Activated T-helper 9 cell treated with anti-CD3 and anti-CD28 coated beads, Interleukin-2, amount 50 U/mL, for 16 hours (primary cell): ENCODE measurements around the gene ALDH5A1.
A peak's percentile ranks its signal among the peaks of the same experiment; 100 is the strongest.

ENCODE experiments used
- DNase-seq: peaks from one replicate; pipeline ENCODE4 v3.0.0-alpha.2; 2020; ENCODE audit warnings: low read depth

Gene ALDH5A1

GRCh38 chr6:24494821-24495795 is at the start of gene ALDH5A1:
ALDH5A1 (plus strand) TSS chr6:24494969; CDS start chr6:24494997, 28 bp downstream.
- DNase-seq, result peak; percentile 69

DNA sequence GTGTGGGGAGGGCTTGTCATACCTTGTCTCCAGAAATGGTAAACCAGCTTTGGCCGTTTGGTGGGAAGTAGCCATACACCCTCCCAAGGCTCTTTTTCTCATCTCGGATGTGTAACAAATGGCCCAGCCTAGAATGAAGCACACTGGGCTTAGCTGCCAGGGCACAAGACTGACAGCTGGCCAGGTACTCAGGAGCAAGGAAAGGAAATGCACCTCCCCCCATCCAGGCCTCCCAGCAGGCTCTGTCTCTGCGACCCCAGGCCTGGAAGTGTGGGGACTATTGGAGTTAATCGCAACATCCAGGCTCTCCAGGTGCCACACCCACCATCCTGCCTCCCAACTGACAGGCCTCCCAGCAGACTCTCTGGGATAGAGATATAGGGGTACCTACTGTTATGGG is 49.1 kb upstream of the ALDH5A1 start:
- no peak for DNase-seq

- DNase-seq, result no peak
These were observed 48.1 kb upstream of the ALDH5A1 start for GRCh38 chr6:24446670-24447069.

GRCh38 chr6:24448396-24448795 is 46.4 kb upstream of the ALDH5A1 start:
- DNase-seq, result no peak

GRCh38 chr6:24448828-24449525 is 45.8 kb upstream of the ALDH5A1 start:
- no peak for DNase-seq

DNA sequence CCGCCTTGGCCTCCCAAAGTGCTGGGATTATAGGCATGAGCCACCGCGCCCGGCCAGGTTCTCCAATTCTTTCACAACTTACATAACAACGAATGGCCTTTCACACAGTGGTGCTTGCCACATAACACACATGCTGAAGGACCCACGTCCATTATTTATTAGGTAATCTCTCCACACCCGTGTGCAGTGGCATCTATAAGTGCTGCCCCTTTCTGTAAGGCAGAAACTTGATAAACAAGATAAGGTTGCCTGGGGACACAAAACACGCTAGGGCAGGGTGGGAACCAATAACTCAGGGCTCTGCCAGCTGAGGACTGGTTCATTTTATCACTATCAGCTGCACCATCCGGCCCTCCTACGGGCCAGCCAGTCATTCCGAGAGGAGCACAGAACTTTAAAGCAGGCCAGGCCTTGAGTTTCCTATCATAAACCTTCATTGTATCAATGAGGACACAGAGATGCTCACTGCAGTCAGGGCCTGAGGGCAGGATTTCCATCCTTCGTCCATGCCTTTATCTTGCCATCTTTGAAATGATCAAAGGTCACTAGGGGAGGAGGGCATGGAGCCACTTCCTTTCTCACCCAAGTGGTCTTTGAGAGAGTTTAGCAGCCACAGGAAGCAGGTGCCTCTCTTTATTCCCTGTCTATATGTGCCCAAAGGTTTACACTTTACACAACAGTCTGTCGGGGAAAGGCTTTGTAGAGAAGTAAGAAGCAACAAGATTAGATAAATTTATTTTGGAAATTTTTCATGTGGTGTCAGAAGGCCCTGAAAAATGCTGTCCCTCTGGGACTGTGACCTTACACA is 43.0 kb upstream of the ALDH5A1 start:
- no peak for DNase-seq

DNA sequence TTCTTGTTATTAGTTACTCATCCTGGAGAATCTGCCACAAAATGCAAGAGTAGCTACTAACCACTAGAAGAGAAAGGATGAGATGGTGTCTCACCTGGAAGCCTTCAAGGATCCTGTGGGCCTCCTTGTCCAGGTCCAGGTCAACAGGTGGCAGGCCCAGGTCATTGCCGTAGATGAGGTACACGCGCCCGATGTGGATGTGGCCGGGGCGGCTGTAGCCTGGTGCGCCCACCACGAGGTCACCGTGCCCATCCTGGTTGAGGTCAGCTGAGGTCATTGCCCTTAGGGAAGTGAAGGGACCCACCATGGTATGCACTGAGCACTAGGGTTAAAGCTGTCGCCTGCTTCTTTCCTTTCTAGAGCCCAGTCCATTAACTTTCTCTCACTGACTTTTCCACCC is 40.8 kb upstream of the ALDH5A1 start:
- no peak for DNase-seq

DNA sequence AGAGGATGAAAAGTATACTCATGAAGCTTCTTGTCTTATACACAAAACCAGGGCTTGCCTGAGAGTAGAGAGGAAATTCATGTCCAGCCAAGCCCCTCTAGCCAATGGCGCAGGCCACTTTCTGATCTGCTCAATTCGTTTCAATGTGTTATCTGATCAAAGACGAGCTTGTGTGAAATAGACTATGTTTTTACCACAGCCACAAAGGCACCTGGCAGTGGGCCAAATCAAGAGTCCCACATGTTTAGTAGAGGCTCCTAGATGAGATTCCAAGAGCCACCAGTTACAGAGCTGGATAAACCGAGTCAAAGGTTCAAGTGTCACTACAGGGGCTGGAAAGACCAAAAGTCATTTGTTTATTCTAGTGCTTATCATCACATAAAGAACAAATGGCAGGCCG is 40.3 kb upstream of the ALDH5A1 start:
- DNase-seq, result no peak

- DNase-seq, result no peak
These were observed 39.7 kb upstream of the ALDH5A1 start for GRCh38 chr6:24455061-24455460.

DNA sequence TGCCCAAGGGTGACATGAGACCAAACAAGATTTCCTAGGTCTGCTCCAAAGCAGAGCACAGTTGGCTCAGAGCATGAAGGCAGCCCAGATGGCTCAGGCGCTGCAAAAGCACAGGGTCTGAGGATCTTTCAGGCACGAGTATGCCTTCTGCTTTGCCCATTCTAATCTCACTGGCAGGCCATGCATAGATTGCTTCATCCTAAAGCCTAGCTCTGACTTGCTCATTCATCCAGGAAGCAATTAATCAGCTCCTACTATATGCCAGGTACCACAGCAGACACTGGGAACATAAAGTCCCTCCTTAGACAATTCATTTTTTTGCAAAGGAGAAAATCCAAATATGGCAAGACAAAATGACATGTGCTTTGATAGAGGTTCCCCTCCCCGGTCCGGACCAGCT is 36.6 kb upstream of the ALDH5A1 start:
- no peak for DNase-seq

GRCh38 chr6:24458941-24459340 is 35.8 kb upstream of the ALDH5A1 start:
- no peak for DNase-seq

DNA sequence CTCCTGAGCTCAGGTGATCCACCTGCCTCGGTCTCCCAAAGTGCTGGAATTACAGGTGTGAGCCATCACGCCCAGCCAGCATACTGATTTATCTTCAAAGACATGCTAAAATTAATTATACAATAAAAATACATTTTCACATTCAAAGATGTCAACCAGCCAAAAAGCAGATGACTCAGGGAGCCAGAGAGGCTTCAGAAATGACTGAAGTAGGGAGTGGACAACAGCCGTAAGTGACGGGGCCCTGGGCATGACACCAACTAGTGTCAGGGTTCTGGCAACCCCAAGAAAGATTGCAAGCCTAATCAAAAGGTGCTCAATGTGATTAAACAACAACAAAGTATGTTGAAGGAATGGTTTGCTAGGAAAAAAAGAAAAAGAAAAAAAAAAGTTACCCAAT is 33.8 kb upstream of the ALDH5A1 start:
- no peak for DNase-seq

- DNase-seq, result no peak
These were observed 30.3 kb upstream of the ALDH5A1 start for GRCh38 chr6:24464253-24465038.

- DNase-seq, result no peak
These were observed 25.0 kb upstream of the ALDH5A1 start for GRCh38 chr6:24469811-24470210.

- no peak for DNase-seq
These were observed 22.6 kb upstream of the ALDH5A1 start for GRCh38 chr6:24472181-24472580.

GRCh38 chr6:24476631-24477030 is 18.1 kb upstream of the ALDH5A1 start:
- DNase-seq, result no peak

DNA sequence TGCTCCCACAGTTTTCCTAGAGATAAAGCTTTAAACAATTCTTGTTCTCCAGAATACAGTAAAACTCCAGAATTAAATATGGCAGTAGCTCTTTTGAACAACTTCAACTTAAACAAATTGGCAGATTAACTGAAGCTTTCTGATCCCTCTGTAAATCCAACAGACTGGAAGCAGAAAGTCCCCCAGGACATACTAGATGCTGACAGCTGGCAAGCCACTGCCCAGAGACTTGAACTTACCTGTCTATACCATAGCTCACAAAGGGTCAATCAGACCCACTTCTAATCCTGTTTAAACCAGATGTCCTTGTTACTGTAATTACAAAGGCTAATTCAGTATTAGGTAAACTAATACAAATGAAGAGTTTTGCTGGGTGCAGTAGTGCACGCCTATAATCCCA is 17.7 kb upstream of the ALDH5A1 start:
- DNase-seq, result no peak

DNA sequence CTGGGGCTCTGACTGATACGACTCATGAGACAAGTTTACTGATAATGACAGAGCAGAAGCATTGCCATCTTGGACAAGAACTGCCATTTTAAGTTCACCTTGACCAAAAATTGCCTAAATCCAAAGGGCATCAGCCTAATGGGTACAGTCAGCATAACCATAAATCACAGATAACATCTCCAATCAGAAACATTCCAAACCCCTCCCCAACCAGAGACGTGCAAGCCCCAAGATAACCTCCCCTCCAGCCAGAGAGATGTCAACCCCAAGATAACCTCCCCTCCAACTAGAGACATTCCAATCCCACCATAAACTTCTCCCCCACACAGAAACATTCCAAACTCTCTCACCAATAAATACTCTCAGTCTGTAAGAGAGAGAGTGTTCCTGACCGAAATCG is 15.9 kb upstream of the ALDH5A1 start:
- DNase-seq, result no peak

GRCh38 chr6:24480705-24481104 is 14.1 kb upstream of the ALDH5A1 start:
- no peak for DNase-seq

DNA sequence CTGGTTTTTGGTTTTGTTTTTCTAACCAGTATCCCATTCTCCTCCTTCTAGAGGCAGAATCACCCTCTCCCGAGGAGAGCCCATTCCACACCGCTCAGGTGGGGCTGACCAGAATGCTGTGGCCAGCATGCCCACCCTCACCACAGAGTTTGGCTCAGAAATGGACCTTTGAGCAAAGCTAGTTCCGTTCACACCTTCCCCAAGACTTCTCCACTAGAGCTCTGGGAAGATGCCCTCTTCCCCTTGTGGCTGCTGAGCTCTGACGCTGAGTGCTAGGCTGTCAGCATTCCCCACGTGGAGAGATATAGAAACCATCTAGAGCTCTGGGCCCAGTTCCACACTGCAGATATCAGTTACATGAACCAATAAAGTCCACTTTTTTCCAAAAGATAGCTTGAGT is 13.3 kb upstream of the ALDH5A1 start:
- DNase-seq, result no peak

GRCh38 chr6:24484657-24485323 is 10.0 kb upstream of the ALDH5A1 start:
- DNase-seq, result no peak
